Adrenal gland (tissue), 12 donors: ENCODE data around the gene ST7. TPM values are rescaled to one million over a fixed set of nuclear protein-coding genes. Genes with fewer than 3 reads are reported as not detected.

Source experiments
- DNase-seq, 7 donors: peaks; one replicate each; pipeline ENCODE4 v3.0.0-alpha.2; 2019 to 2020
- H3K27ac ChIP-seq, 5 donors: fragments of 200-600 bp; sonication (generic) in 4 of 5; 1 replicate in 3 of 5; 2 replicates in 2 of 5; pipeline versions ENCODE4 v1.5.1 to v1.8.0; 2016 to 2020; ENCODE audit warnings: mild to moderate bottlenecking in 1 of 5
- H3K27me3 ChIP-seq: fragments of 200-600 bp; 2 replicates; pipeline ENCODE4 v1.8.0; 2021
- H3K36me3 ChIP-seq, 2 donors: fragments of 200-600 bp; replicated peaks in 1 of 2; 1 replicate in 1 of 2; 2 replicates in 1 of 2; pipeline versions ENCODE4 v1.5.1 to v1.8.0; 2018 to 2022
- H3K4me1 ChIP-seq, 2 donors: fragments of 200-600 bp; replicated peaks in 1 of 2; 1 replicate in 1 of 2; 2 replicates in 1 of 2; pipeline versions ENCODE4 v1.5.1 to v1.8.0; 2018 to 2021
- H3K4me3 ChIP-seq, 4 donors: fragments of 200-600 bp; sonication (generic) in 3 of 4; one replicate each; pipeline ENCODE4 v1.5.1; 2016 to 2018
- H3K9me3 ChIP-seq, 3 donors: fragments of 200-600 bp; sonication (generic) in 1 of 3; replicated peaks in 1 of 3; 1 replicate in 2 of 3; 2 replicates in 1 of 3; pipeline versions ENCODE4 v1.5.1 to v1.8.0; 2016 to 2021
- CTCF ChIP-seq, 6 experiments: fragments of 450-650 bp in 4 of 6; fragments of 200-600 bp in 2 of 6; sonication (generic) in 1 of 6; IDR thresholded peaks; 1 replicate in 5 of 6; 2 replicates in 1 of 6; pipeline versions ENCODE4 v1.5.1 to v1.8.0; 2016 to 2021; ENCODE audit warnings: antibody characterized with exemption in 6 of 6, mild to moderate bottlenecking in 2 of 6, moderate library complexity in 1 of 6
- POLR2A ChIP-seq, 2 donors: fragments of 450-650 bp; IDR thresholded peaks; one replicate each; pipeline ENCODE4 v1.6.1; 2017; ENCODE audit warnings: antibody characterized with exemption in 2 of 2, mild to moderate bottlenecking in 2 of 2, moderate library complexity in 1 of 2
- WGBS, 4 donors: extraction: QIAGEN DNeasy Blood & Tissue Kit in 2 of 4; methylation state at CpG; one replicate each; pipeline versions ENCODE4 v1.1.5 to v1.1.7; 2013 to 2017; 5-methylcytosine and 5-hydroxymethylcytosine counted together
- intact Hi-C, 2 donors: fragments of 100-400 bp; cut with DNase I; formaldehyde crosslinking; loops; one replicate each; pipeline versions ENCODE4 v1.14.1 to v1.15.0; 2022 to 2023
- polyA plus RNA-seq, 3 donors: library from polyadenylated mRNA; stranded (reverse); fragments of 200-250 nt in 2 of 3; fragments of 350-450 nt in 1 of 3; fragmentation: Illumina TruSeq in 1 of 3; extraction: RNeasy Lipid Tissue Mini Kit (QIAGEN cat#74804) in 1 of 3; gene quantifications; one replicate each; pipeline ENCODE4 v1.2.3, GENCODE V29; 2013 to 2014
- total RNA-seq, 9 donors: library from RNA; depleted of rRNA in 4 of 9; stranded (reverse); fragments of >200 nt in 4 of 9; fragments of 120-200 nt in 1 of 9; fragmentation: NEBNext Ultra II Directional in 1 of 9; extraction: Animal tissue kit (Norgen Biotek cat#: 25700) in 1 of 9; gene quantifications; one replicate each; pipeline versions ENCODE4 v1.1.0 to v1.2.4, GENCODE V29; 2013 to 2023
- donor health status: healthy with polysubstance abuse.
- donor health status: Bipolar disorder and iron deficiency.
- donor health status: DM: yes; HTN: yes; CAD: no.
- donor health status: DM: no; HTN: no; CAD: no.
- donor health status: DM: no; HTN: no; CAD: no.
- donor health status: DM: yes; HTN: yes; CAD: no.

ST7 gene
- total and polyA plus RNA-seq, 12 donors = 15.7 to 69.9 (median 33.1) TPM

- no peak overlapping the region for H3K4me3 ChIP-seq
- WGBS, 4 donors = 81 to 100% (median 89%) methylated on average over 1 to 2 of the region's 2 CpGs
Measured at GRCh38 chr7:117200132-117200531, 246.8 kb downstream of the ST7 start.

GRCh38 chr7:117200786-117201458 is 247.6 kb downstream of the ST7 start:
- no peaks in the 10 kb centered on the region for H3K9me3 ChIP-seq
- H3K27me3 ChIP-seq = no peaks in the 10 kb centered on the region
- H3K4me3 ChIP-seq = no peak overlapping the region
- DNase-seq = no peak
- H3K4me1 ChIP-seq = no peaks in the 10 kb centered on the region
- H3K27ac ChIP-seq = no peak overlapping the region
- intact Hi-C loops = no loop called here
- 91 to 95% (median 93%) methylated on average over 4 of the region's 4 CpGs for WGBS, 4 donors
- TF ChIP-seq POLR2A (IDR thresholded peaks at IDR 0.05) = no peak
- TF ChIP-seq CTCF (IDR thresholded peaks at IDR 0.05) = no peak
- no peaks in the 10 kb centered on the region for H3K36me3 ChIP-seq

More at GRCh38 chr7:117200132-117200531, 246.8 kb downstream of the ST7 start:
- Histone ChIP-seq H3K27ac (no peak overlapping the region), H3K9me3 (no peaks in the 10 kb centered on the region), H3K4me1 (no peaks in the 10 kb centered on the region), H3K27me3 (no peaks in the 10 kb centered on the region), H3K36me3 (no peaks in the 10 kb centered on the region)
- DNase-seq = no peak
- TF ChIP-seq CTCF (IDR thresholded peaks at IDR 0.05) (no peak), POLR2A (IDR thresholded peaks at IDR 0.05) (no peak)
- intact Hi-C loops = no loop called here

- intact Hi-C loops = no loop called here
- H3K27ac ChIP-seq = no peak overlapping the region
- TF ChIP-seq CTCF (IDR thresholded peaks at IDR 0.05) (no peak), POLR2A (IDR thresholded peaks at IDR 0.05) (no peak)
- no peaks in the 10 kb centered on the region for H3K27me3 ChIP-seq
- H3K4me1 ChIP-seq = no peaks in the 10 kb centered on the region
- H3K9me3 ChIP-seq = no peaks in the 10 kb centered on the region
- DNase-seq = no peak
- H3K36me3 ChIP-seq = no peaks in the 10 kb centered on the region
- H3K4me3 ChIP-seq = no peak overlapping the region
- 62 to 85% (median 76%) methylated on average over 3 of the region's 3 CpGs for WGBS, 4 donors
Measured at GRCh38 chr7:117202511-117202910, 249.2 kb downstream of the ST7 start.

GRCh38 chr7:117203205-117203604 is 249.9 kb downstream of the ST7 start:
- WGBS, 4 donors = 87 to 96% (median 94%) methylated on average over 1 of the region's 1 CpG
- intact Hi-C loops = no loop called here
- Histone ChIP-seq H3K36me3 (no peaks in the 10 kb centered on the region), H3K9me3 (no peaks in the 10 kb centered on the region), H3K4me1 (no peaks in the 10 kb centered on the region), H3K27ac (no peak overlapping the region), H3K27me3 (no peaks in the 10 kb centered on the region), H3K4me3 (no peak overlapping the region)
- no peak for TF ChIP-seq CTCF (IDR thresholded peaks at IDR 0.05)
- TF ChIP-seq POLR2A (IDR thresholded peaks at IDR 0.05) = no peak
- no peak for DNase-seq
